GM18858 (cell line): ENCODE results near the gene SULT1A2.
"Not testable (repeated sequence)": the region's sequence is repeated elsewhere in the genome, so short reads cannot be mapped to it uniquely, and the experiment has no call there.

ENCODE experiments used
- ATAC-seq: cut with Tn5 transposase; IDR thresholded peaks from one replicate; pipeline ENCODE4 v1.9.1; 2021; ENCODE audit not compliant: unreplicated experiment

SULT1A2 gene

GRCh38 chr16:28561557-28562187, 35.2 kb downstream of the SULT1A2 start:
- ATAC-seq = no peak

- ATAC-seq = no peak
Observed at GRCh38 chr16:28558456-28558855, 38.4 kb downstream of the SULT1A2 start.

- ATAC-seq = no peak
Observed at GRCh38 chr16:28556914-28557320, 39.9 kb downstream of the SULT1A2 start.

DNA sequence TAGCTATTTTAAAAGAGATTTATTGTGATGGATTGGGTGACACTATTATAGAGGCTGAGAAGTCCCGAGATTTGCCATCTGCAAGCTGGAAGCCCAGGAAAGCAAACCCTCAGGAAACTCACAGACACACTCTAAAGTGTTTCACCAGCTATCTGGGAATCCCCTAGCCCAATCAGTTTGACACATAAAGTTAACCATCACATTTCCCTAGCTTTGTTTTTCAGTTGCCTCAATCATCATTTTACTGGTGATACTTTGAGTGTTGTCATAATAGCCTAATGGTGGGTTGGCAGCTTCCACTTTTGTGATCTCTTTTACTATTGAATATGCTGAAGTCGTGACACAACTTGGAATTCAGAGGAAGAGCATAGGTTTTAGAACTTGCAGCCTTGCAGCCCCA, 41.3 kb downstream of the SULT1A2 start:
- ATAC-seq = no peak

DNA sequence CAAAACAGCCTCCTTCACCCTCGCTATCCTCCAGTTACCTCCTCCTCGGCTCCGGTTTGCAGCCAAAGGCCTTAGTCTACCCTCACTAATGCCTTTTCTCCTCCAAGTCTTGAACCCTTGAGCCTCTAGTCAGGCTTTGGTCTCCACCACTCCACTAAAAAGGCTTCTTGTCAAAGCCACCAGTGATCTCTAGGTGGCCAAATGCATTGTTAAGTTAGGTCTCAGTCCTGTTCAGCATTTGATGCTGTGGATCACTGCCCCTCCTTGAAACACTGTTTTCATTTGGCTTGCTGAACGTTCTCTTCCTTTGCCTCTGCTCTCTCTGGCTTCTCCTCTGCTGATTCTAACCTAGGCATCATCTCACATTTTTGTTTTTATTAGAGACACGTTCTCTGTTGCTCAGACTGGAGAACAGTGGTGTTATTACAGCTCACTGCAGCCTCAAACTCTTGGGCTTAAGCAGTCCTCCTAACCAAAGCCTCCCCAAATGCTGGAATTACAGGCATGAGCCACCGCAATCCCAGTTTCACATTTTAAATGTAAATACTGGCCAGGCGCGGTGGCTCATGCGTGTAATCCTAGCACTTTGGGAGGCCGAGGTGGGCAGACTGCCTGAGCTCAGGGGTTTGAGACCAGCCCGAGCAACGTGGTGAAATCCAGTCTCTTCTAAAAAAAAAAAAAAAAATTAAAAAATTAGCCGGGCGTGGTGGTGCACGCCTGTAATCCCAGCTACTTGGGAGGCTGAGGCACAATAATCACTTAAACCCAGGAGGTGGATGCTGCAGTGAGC, 42.0 kb downstream of the SULT1A2 start:
- peak; percentile 8 for ATAC-seq

DNA sequence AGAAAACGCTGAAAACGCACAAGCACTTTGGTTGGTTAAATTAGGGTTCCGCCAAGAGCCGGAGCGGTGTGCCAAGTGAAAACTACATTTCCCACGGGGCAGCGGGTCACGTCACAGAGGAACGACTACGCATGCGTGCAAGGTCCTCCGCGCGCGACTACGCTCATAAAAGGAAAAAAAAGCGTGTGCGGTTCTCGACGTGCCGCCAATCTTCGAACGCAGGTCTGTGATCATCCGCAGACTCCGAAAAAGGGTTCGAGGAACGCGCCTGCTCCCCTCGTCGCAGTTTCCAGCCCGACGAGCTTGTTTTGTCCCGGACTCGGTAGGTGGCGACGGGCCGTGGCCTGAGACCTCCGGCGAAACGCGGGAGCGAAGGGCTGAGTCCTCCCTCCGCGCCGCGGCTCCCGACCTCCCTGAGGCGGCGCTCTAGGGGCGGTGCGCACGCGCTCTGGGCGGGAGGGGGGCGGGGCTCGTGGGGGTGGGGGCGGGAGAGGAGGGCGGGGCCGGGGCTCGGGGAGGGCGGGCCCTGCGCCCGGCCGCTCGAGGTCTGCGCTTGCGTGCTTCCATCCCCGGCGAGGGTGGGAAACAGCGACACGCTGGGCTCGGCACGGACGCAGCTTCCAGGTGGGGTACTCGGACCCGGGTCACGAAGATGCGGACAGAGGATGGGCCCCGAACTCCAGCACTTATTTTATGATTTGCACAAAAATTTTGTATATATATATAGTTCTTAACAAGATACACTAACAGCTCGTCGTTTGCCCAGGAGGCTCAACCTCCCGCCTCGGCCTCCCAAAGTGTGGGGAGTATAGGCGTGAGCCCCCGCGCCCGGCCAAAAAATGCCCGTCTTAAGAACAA, 42.8 kb downstream of the SULT1A2 start, which contains the start of gene SGF29:
TSS of gene SGF29 (plus strand) at position 145 of the 858 bp plus-strand sequence. CDS start 27,150 bp downstream, outside the sequence.
- ATAC-seq = peak; percentile 45

GRCh38 chr16:28549301-28549899, 47.5 kb downstream of the SULT1A2 start:
- ATAC-seq = no peak

GRCh38 chr16:28548306-28548802, 48.5 kb downstream of the SULT1A2 start:
- no peak for ATAC-seq

DNA sequence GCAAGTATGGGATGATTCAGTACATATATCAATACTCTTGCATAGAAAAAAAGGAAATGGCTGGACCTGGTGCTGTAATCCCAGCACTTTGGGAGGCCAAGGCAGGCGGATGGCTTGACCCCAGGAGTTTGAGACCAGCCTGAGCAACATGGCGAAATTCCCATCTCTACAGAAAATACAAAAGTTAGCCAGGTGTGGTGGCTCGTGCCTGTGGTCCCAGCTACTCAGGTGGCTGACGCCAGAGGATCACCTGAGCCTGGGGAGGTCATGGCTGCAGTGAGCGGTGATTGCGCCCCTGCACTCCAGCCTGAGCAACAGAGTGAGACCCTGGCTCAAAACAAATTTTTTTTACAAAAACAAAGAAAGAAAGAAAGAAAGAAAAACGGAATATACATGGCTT, 50.2 kb downstream of the SULT1A2 start:
- ATAC-seq = no peak

DNA sequence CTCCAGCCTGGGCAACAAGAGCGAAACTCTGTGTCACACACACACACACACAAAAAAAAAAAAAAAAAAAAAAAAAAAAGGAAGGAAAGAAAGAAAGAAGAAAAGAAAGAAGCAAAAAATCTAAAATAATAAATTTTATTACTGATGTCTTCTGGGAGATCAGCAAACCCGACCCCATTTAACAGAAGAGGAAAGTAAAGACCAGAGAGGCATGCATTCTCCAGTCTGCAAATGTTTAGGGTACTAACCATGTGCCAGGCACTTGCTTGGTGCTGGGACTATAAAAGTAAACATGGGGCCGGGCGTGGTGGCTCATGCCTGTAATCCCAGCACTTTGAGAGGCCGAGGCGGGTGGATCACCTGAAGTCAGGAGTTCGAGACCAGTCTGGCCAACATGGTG, 50.9 kb downstream of the SULT1A2 start:
- ATAC-seq = not testable (repeated sequence)

- ATAC-seq = no peak
Observed at GRCh38 chr16:28544998-28545397, 51.9 kb downstream of the SULT1A2 start.

GRCh38 chr16:28543072-28543471, 53.8 kb downstream of the SULT1A2 start:
- no peak for ATAC-seq

- no peak for ATAC-seq
Observed at GRCh38 chr16:28542646-28543045, 54.2 kb downstream of the SULT1A2 start.
